Karpas-422 (cell line): ENCODE results near the gene RBL1. TPM values are rescaled to one million over a fixed set of nuclear protein-coding genes. Genes with fewer than 3 reads are reported as not detected.

Experiments
- DNase-seq: peaks from one replicate; pipeline ENCODE4 v3.0.0-alpha.2; 2015
- H2AFZ ChIP-seq: fragments of 200-600 bp; sonication (generic); 2 replicates; pipeline ENCODE4 v1.6.1; 2014; ENCODE audit warnings: antibody characterized with exemption, low read length, mixed read lengths
- H3K27ac ChIP-seq: fragments of 200-600 bp; sonication (generic); 2 replicates; pipeline ENCODE4 v1.5.1; 2014; ENCODE audit warnings: mild to moderate bottlenecking, low read length, moderate library complexity
- H3K27me3 ChIP-seq: fragments of 200-600 bp; sonication (generic); 2 replicates; pipeline ENCODE4 v1.6.1; 2014; ENCODE audit warnings: low read length, mixed read lengths
- H3K36me3 ChIP-seq: fragments of 200-600 bp; sonication (generic); 2 replicates; pipeline ENCODE4 v1.6.1; 2014; ENCODE audit warnings: low read length, mixed read lengths; ENCODE audit not compliant: insufficient read depth
- H3K4me1 ChIP-seq: fragments of 200-600 bp; sonication (generic); 2 replicates; pipeline ENCODE4 v1.6.1; 2014; ENCODE audit warnings: mild to moderate bottlenecking, low read length, mixed read lengths
- H3K4me2 ChIP-seq: fragments of 200-600 bp; sonication (generic); 2 replicates; pipeline ENCODE4 v1.6.1; 2014; ENCODE audit warnings: low read length, low read depth, mild to moderate bottlenecking; ENCODE audit not compliant: poor library complexity, severe bottlenecking
- H3K4me3 ChIP-seq: fragments of 200-600 bp; sonication (generic); 2 replicates; pipeline ENCODE4 v1.5.1; 2014; ENCODE audit warnings: mild to moderate bottlenecking, antibody characterized with exemption, low read length, mixed read lengths
- H3K79me2 ChIP-seq: fragments of 200-600 bp; sonication (generic); 2 replicates; pipeline ENCODE4 v1.6.1; 2014; ENCODE audit warnings: mild to moderate bottlenecking, low read length, mixed read lengths
- H3K9ac ChIP-seq: fragments of 200-600 bp; sonication (generic); 2 replicates; pipeline ENCODE4 v1.6.0; 2014; ENCODE audit warnings: low read length
- H3K9me2 ChIP-seq: fragments of 200-600 bp; sonication (generic), shearing (Covaris generic); replicated peaks from 2 replicates; pipeline ENCODE4 v1.6.0; 2014; ENCODE audit warnings: mild to moderate bottlenecking, low read length, moderate library complexity; ENCODE audit not compliant: insufficient read depth
- H3K9me3 ChIP-seq: fragments of 300-700, 200-600 bp; sonication (generic); 2 replicates; pipeline ENCODE4 v1.6.1; 2014; ENCODE audit warnings: low read length, mixed read lengths
- H4K20me1 ChIP-seq: fragments of 200-600 bp; sonication (generic); 2 replicates; pipeline ENCODE4 v1.6.1; 2014; ENCODE audit warnings: mild to moderate bottlenecking, antibody characterized with exemption, low read length, low read depth; ENCODE audit not compliant: insufficient read depth
- total RNA-seq: library from RNA; depleted of rRNA; stranded (reverse); fragments of >200 nt; shearing (Covaris generic); gene quantifications from 2 replicates; pipeline ENCODE4 v1.2.3, GENCODE V29; 2014; ENCODE audit warnings: low replicate concordance

The RBL1 gene
- total RNA-seq, 1 experiment from 2014 or later: 19.2 TPM

DNA sequence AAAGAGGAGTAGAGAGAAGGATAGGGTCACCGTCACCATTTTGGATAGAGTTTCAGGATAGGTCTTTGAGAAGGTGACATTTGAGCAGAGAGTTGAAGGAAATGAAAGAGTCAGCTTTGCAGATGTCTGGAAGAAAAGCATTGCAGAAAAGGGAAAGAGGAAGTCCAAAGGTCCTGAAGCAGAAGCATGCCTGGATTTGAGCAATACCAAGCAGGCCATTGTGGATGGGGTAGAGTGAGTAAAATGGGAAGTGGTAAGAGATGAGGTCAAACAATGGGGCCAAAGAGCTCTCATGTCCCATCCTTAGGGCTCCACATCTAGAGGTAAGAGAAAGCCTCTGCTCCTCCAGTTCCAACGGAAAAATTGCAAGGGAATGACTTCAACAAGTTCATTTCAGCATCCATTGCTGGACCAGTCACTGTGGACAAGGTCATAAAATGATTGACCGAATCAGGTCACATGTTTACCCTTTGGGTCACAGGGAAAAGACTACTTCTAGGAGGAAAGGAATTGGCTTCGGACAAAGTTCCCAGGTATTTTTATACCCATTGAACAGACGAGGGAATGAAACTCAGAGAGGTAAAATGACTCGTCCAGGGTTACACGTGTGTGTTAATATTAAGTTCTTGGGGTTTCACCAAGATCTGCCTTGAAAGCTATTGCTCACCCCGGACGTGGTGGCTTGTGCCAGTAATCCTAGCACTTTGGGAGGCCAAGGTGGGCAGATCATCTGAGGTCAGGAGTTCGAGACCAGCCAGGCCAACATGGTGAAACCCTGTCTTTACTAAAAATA is 137.7 kb downstream of the RBL1 start:
- Histone ChIP-seq H4K20me1 (no peaks in the 10 kb centered on the region), H2AFZ (no peak overlapping the region), H3K27ac (no peak overlapping the region), H3K9ac (no peak overlapping the region), H3K79me2 (no peaks in the 10 kb centered on the region), H3K4me3 (no peak overlapping the region), H3K9me2 (no peaks in the 10 kb centered on the region), H3K4me1 (no peaks in the 10 kb centered on the region), H3K27me3 (no peaks in the 10 kb centered on the region), H3K36me3 (no peaks in the 10 kb centered on the region), H3K4me2 (no peak overlapping the region), H3K9me3 (no peaks in the 10 kb centered on the region)
- DNase-seq: no peak

GRCh38 chr20:36956674-36957073 is 139.1 kb downstream of the RBL1 start:
- H3K36me3 ChIP-seq: no peaks in the 10 kb centered on the region
- H2AFZ ChIP-seq: no peak overlapping the region
- peaks cover 7% of the 10 kb centered on the region for H3K4me1 ChIP-seq
- H4K20me1 ChIP-seq: no peaks in the 10 kb centered on the region
- H3K9me3 ChIP-seq: no peaks in the 10 kb centered on the region
- H3K4me3 ChIP-seq: no peak overlapping the region
- no peak overlapping the region for H3K9ac ChIP-seq
- H3K27me3 ChIP-seq: no peaks in the 10 kb centered on the region
- no peaks in the 10 kb centered on the region for H3K9me2 ChIP-seq
- H3K79me2 ChIP-seq: no peaks in the 10 kb centered on the region
- no peak overlapping the region for H3K27ac ChIP-seq
- no peak for DNase-seq
- H3K4me2 ChIP-seq: no peak overlapping the region

- H3K9ac ChIP-seq: no peak overlapping the region
- H3K4me1 ChIP-seq: peaks cover 7% of the 10 kb centered on the region
- H3K4me2 ChIP-seq: no peak overlapping the region
- no peak overlapping the region for H2AFZ ChIP-seq
- DNase-seq: no peak
- no peaks in the 10 kb centered on the region for H3K9me2 ChIP-seq
- no peaks in the 10 kb centered on the region for H3K9me3 ChIP-seq
- no peak overlapping the region for H3K4me3 ChIP-seq
- H3K36me3 ChIP-seq: no peaks in the 10 kb centered on the region
- no peaks in the 10 kb centered on the region for H3K27me3 ChIP-seq
- H4K20me1 ChIP-seq: no peaks in the 10 kb centered on the region
- H3K79me2 ChIP-seq: peaks cover under 1% of the 10 kb centered on the region; the same call in 1 of the 2 replicates
- H3K27ac ChIP-seq: no peak overlapping the region
These were observed 139.8 kb downstream of the RBL1 start for GRCh38 chr20:36956016-36956415.

GRCh38 chr20:36951979-36952738 is 143.6 kb downstream of the RBL1 start:
- peak overlapping the region; percentile 95 for H3K4me3 ChIP-seq
- no peaks in the 10 kb centered on the region for H3K9me2 ChIP-seq
- peaks cover 25% of the 10 kb centered on the region for H3K4me1 ChIP-seq

GRCh38 chr20:36951198-36951978 is 144.4 kb downstream of the RBL1 start, which contains the start of gene SAMHD1:
TSS of gene SAMHD1 (minus strand) at chr20:36951708. CDS start at chr20:36951643, 65 bp downstream.
- H2AFZ ChIP-seq: peak within 1 kb of the TSS; percentile 98
- peaks cover 30% of the 10 kb centered on the region for H3K4me1 ChIP-seq
- H3K79me2 ChIP-seq: peaks cover 23% of the 10 kb centered on the region
- DNase-seq: peak; percentile 99
- H3K9me3 ChIP-seq: no peaks in the 10 kb centered on the region
- no peaks in the 10 kb centered on the region for H4K20me1 ChIP-seq
- H3K27me3 ChIP-seq: no peaks in the 10 kb centered on the region
- peak within 1 kb of the TSS; percentile 89 for H3K9ac ChIP-seq
- peak within 1 kb of the TSS; percentile 63 for H3K27ac ChIP-seq
- H3K4me3 ChIP-seq: peak within 1 kb of the TSS; percentile 95
- no peaks in the 10 kb centered on the region for H3K9me2 ChIP-seq
- H3K4me2 ChIP-seq: peak within 1 kb of the TSS; percentile 80
- H3K36me3 ChIP-seq: no peaks in the 10 kb centered on the region

More at GRCh38 chr20:36951979-36952738, 143.6 kb downstream of the RBL1 start:
- Histone ChIP-seq H3K9ac (peak overlapping the region; percentile 89), H3K27me3 (no peaks in the 10 kb centered on the region), H3K4me2 (peak overlapping the region; percentile 80), H3K27ac (no peak overlapping the region), H3K79me2 (peaks cover 23% of the 10 kb centered on the region), H4K20me1 (no peaks in the 10 kb centered on the region), H3K9me3 (no peaks in the 10 kb centered on the region), H3K36me3 (no peaks in the 10 kb centered on the region), H2AFZ (peak overlapping the region; percentile 98)
- no peak for DNase-seq

- Histone ChIP-seq H3K27ac (peak overlapping the region; percentile 63), H3K9me2 (no peaks in the 10 kb centered on the region), H3K4me2 (peak overlapping the region; percentile 80), H2AFZ (peak overlapping the region; percentile 97), H3K79me2 (peaks cover 23% of the 10 kb centered on the region), H3K4me3 (peak overlapping the region; percentile 95), H3K27me3 (no peaks in the 10 kb centered on the region), H3K36me3 (no peaks in the 10 kb centered on the region), H3K9ac (peak overlapping the region; percentile 89), H3K4me1 (peaks cover 30% of the 10 kb centered on the region), H4K20me1 (no peaks in the 10 kb centered on the region), H3K9me3 (no peaks in the 10 kb centered on the region)
- DNase-seq: peak; percentile 70
These were observed 145.2 kb downstream of the RBL1 start for GRCh38 chr20:36950414-36951197.
